Neural cell (in vitro differentiated cells): ENCODE measurements around the gene TMPRSS4.

Experiments used
- EP300 ChIP-seq: fragments of 450-650 bp; conservative IDR thresholded peaks from 2 replicates; pipeline ENCODE4 v1.6.1; 2014; ENCODE audit warnings: antibody characterized with exemption, mild to moderate bottlenecking, moderate library complexity; ENCODE audit not compliant: poor library complexity, severe bottlenecking
- TF ChIP-seq, protein P1 (sequence below): fragments of 450-650 bp; IDR thresholded peaks from 2 replicates; pipeline ENCODE4 v1.5.1; 2014; ENCODE audit warnings: antibody characterized with exemption, mild to moderate bottlenecking, moderate library complexity; ENCODE audit not compliant: poor library complexity, severe bottlenecking

DNA sequence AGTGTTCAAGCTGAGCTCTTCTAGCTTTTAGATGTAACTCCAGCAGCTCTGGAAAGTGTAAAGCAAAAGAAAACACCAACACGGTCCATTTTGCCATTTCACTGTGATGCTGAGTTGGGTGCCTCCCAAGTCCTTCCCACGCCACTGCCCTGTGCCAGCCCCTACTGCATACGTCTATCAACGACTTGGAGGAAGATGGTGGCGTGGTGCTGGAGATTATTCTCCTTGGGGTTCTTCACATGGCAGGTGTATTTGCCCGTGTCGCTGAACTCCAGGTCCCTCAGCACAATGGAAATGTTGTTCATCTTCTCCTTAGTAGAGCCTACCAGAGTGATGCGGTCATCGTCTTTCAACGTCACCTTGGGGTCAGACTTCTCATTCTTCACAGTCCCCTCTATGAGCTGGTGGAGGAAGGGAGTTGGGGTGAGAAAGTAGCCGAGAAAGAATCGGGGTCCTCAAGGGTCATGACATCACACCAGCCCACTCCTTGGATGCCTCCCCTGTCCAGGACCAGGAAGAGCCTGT lies 66.8 kb downstream of the TMPRSS4 start:
- TF ChIP-seq, protein P1, sequence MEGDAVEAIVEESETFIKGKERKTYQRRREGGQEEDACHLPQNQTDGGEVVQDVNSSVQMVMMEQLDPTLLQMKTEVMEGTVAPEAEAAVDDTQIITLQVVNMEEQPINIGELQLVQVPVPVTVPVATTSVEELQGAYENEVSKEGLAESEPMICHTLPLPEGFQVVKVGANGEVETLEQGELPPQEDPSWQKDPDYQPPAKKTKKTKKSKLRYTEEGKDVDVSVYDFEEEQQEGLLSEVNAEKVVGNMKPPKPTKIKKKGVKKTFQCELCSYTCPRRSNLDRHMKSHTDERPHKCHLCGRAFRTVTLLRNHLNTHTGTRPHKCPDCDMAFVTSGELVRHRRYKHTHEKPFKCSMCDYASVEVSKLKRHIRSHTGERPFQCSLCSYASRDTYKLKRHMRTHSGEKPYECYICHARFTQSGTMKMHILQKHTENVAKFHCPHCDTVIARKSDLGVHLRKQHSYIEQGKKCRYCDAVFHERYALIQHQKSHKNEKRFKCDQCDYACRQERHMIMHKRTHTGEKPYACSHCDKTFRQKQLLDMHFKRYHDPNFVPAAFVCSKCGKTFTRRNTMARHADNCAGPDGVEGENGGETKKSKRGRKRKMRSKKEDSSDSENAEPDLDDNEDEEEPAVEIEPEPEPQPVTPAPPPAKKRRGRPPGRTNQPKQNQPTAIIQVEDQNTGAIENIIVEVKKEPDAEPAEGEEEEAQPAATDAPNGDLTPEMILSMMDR, result no peak
- no peak for TF ChIP-seq EP300
